Mucosa of descending colon (tissue), 3 donors: ENCODE measurements around the gene ADAMTSL1. TPM values are rescaled to one million over a fixed set of nuclear protein-coding genes. Genes with fewer than 3 reads are reported as not detected.

Source experiments
- ATAC-seq: fragments of 200-7000 bp; cut with Tn5 transposase; one replicate; pipeline ENCODE4 v1.9.1; 2020; ENCODE audit warnings: mild to moderate bottlenecking, moderate library complexity
- DNase-seq, 3 donors: peaks; one replicate each; pipeline ENCODE4 v3.0.0-alpha.2; 2020
- H3K36me3 ChIP-seq: fragments of 200-600 bp; one replicate; pipeline ENCODE4 v1.8.0; 2021; ENCODE audit warnings: low read depth, mild to moderate bottlenecking
- H3K4me1 ChIP-seq: fragments of 200-600 bp; one replicate; pipeline ENCODE4 v1.8.0; 2021; ENCODE audit warnings: low read depth, mild to moderate bottlenecking
- H3K4me3 ChIP-seq: fragments of 200-600 bp; one replicate; pipeline ENCODE4 v1.8.0; 2021; ENCODE audit warnings: mild to moderate bottlenecking
- H3K9me3 ChIP-seq: fragments of 200-600 bp; one replicate; pipeline ENCODE4 v1.8.0; 2021; ENCODE audit warnings: mild to moderate bottlenecking
- CTCF ChIP-seq: fragments of 200-600 bp; IDR thresholded peaks from one replicate; pipeline ENCODE4 v1.8.0; 2022; ENCODE audit warnings: antibody characterized with exemption, mild to moderate bottlenecking
- intact Hi-C, 2 donors: fragments of 100-400 bp; cut with DNase I in 1 of 2; cut with micrococcal nuclease in 1 of 2; formaldehyde crosslinking; loops; one replicate each; pipeline versions ENCODE4 v1.11.0 to v1.11.1; 2022; cut with DNase I, micrococcal nuclease
- total RNA-seq, 3 donors: library from RNA; stranded (reverse); fragmentation: NEBNext Ultra II Directional in 2 of 3; extraction: Animal tissue kit (Norgen Biotek cat#: 25700) in 2 of 3; gene quantifications; one replicate each; pipeline versions ENCODE4 v1.2.1 to v1.2.4, GENCODE V29; 2021 to 2023
- donor health status: DM: no; HTN: no; CAD: no; lungs with moderate emphysema.
- donor health status: DM: no; HTN: no; CAD: no.
- donor health status: DM: no; HTN: yes; CAD: no.

The ADAMTSL1 gene
- total RNA-seq, 3 donors from 2014 or later: 10.1 to 32.1 (median 22.6) TPM

DNA sequence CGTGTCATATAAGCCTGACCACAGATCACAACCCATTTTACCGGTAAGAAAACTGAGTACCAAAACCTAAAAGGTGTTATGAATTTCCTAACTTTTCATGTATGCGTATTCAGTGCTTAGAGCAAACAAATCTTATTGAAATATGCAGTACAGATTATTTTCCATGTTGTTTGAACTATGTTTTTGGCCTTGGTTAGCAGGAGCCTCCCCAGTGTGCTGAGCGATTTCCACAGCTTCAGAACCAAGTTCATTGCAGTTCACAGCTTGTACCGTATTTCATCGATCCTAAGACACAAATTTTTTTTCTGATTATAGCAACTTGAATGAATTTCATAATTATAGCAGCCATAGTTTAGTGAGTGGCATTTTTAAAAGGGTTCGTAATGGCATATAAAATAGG is 13.7 kb downstream of the ADAMTSL1 start:
- Histone ChIP-seq H3K4me3 (no peak overlapping the region), H3K36me3 (no peaks in the 10 kb centered on the region), H3K4me1 (no peaks in the 10 kb centered on the region), H3K9me3 (no peaks in the 10 kb centered on the region)
- ATAC-seq (no peak), DNase-seq (no peak)
- no peak for TF ChIP-seq CTCF
- intact Hi-C loops: no loop called here

- ATAC-seq (no peak), DNase-seq (no peak)
- H3K4me3 ChIP-seq: no peak overlapping the region
- H3K4me1 ChIP-seq: no peaks in the 10 kb centered on the region
- intact Hi-C loops: no loop called here
- TF ChIP-seq CTCF: no peak
- no peaks in the 10 kb centered on the region for H3K36me3 ChIP-seq
- H3K9me3 ChIP-seq: no peaks in the 10 kb centered on the region
Observed at GRCh38 chr9:18488886-18489285, 14.9 kb downstream of the ADAMTSL1 start.

- H3K4me1 ChIP-seq: no peaks in the 10 kb centered on the region
- intact Hi-C loops: no loop called here
- DNase-seq (no peak), ATAC-seq (no peak)
- no peaks in the 10 kb centered on the region for H3K36me3 ChIP-seq
- TF ChIP-seq CTCF: no peak
- H3K9me3 ChIP-seq: no peaks in the 10 kb centered on the region
- H3K4me3 ChIP-seq: no peak overlapping the region
Observed at GRCh38 chr9:18489861-18490260, 15.9 kb downstream of the ADAMTSL1 start.

DNA sequence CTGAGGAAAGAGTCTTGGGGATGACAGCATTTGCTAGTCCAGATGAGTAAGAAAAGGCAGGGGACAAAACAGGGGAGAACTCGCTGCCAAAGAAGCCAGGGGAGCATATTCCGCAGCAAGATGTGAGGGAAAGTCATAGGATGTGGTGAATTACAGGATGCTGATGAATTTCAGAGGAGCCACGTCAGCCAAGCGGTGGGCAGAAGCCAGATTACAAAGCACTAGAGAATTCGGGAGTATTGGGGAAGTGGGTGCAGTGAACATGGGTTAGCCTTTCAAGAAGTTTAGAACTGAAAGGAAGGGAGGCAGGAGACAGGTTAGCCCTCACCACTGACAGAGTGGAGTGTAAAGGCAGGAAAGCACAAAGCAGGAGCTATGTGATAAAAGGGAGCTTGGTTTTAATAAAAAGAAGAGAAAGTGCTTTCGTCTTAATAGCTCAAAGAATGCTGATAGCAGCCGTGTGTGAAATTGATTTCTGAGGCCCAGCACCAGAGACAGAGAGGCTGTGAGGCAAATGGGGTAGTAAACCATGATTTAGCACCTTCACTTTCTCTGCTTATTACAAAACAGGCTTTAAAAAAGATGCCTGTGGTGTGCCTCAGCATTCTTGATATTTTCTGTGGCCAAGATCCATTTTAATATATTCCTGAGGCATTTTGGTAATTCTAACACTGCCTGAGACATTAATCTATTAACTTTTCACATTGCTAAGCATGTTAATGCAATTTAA is 16.9 kb downstream of the ADAMTSL1 start:
- Histone ChIP-seq H3K9me3 (no peaks in the 10 kb centered on the region), H3K36me3 (no peaks in the 10 kb centered on the region), H3K4me3 (no peak overlapping the region), H3K4me1 (no peaks in the 10 kb centered on the region)
- intact Hi-C loops: no loop called here
- DNase-seq (no peak), ATAC-seq (peak; percentile 38)
- TF ChIP-seq CTCF: no peak

GRCh38 chr9:18492612-18493011 is 18.7 kb downstream of the ADAMTSL1 start:
- no peak for ATAC-seq
- intact Hi-C loops: no loop called here
- H3K36me3 ChIP-seq: no peaks in the 10 kb centered on the region

More at GRCh38 chr9:18492612-18493011, 18.7 kb downstream of the ADAMTSL1 start:
- H3K4me3 ChIP-seq: no peak overlapping the region
- H3K4me1 ChIP-seq: no peaks in the 10 kb centered on the region
- no peak for DNase-seq
- TF ChIP-seq CTCF: no peak
- H3K9me3 ChIP-seq: no peaks in the 10 kb centered on the region
